Loucy (cell line): ENCODE data around the gene RP2.

ENCODE experiments used
- H2AFZ ChIP-seq: fragments of 200-600 bp; sonication (generic); 2 replicates; pipeline ENCODE4 v1.6.0; 2016; ENCODE audit warnings: antibody characterized with exemption, mild to moderate bottlenecking, low read length, moderate library complexity
- H3F3A ChIP-seq: fragments of 200-600 bp; 2 replicates; pipeline ENCODE4 v1.6.0; 2016; ENCODE audit warnings: antibody characterized with exemption, low read depth, mild to moderate bottlenecking
- H3K27me3 ChIP-seq: fragments of 200-600 bp; sonication (generic); 2 replicates; pipeline ENCODE4 v1.6.1; 2014; ENCODE audit warnings: low read length, mild to moderate bottlenecking; ENCODE audit not compliant: insufficient read depth, poor library complexity, severe bottlenecking
- H3K36me3 ChIP-seq: fragments of 200-600 bp; sonication (generic); 2 replicates; pipeline ENCODE4 v1.6.1; 2016; ENCODE audit warnings: low read length; ENCODE audit not compliant: insufficient read depth
- H3K4me1 ChIP-seq: fragments of 200-600 bp; sonication (generic); 2 replicates; pipeline ENCODE4 v1.5.1; 2014; ENCODE audit warnings: low read length, mild to moderate bottlenecking; ENCODE audit not compliant: insufficient read depth, poor library complexity, severe bottlenecking
- H3K4me2 ChIP-seq: fragments of 200-600 bp; sonication (generic); 2 replicates; pipeline ENCODE4 v1.6.0; 2014; ENCODE audit warnings: antibody characterized with exemption, low read length, low read depth, mild to moderate bottlenecking; ENCODE audit not compliant: poor library complexity, severe bottlenecking
- H3K4me3 ChIP-seq: fragments of 200-600 bp; sonication (generic); 2 replicates; pipeline ENCODE4 v1.5.1; 2014; ENCODE audit warnings: low read length, mild to moderate bottlenecking, mixed read lengths; ENCODE audit not compliant: poor library complexity, severe bottlenecking
- H3K79me2 ChIP-seq: fragments of 200-600 bp; sonication (generic); 2 replicates; pipeline ENCODE4 v1.6.1; 2014; ENCODE audit warnings: low read length; ENCODE audit not compliant: insufficient read depth
- H3K9ac ChIP-seq: fragments of 200-600 bp; sonication (generic); 2 replicates; pipeline ENCODE4 v1.6.0; 2014; ENCODE audit warnings: mild to moderate bottlenecking, low read depth, low read length, moderate library complexity; ENCODE audit not compliant: poor library complexity, severe bottlenecking
- H3K9me2 ChIP-seq: fragments of 200-600 bp; sonication (generic); replicated peaks from 2 replicates; pipeline ENCODE4 v1.6.1; 2016; ENCODE audit warnings: low read depth, low read length, mixed read lengths
- H3K9me3 ChIP-seq: fragments of 200-600 bp; sonication (generic); 2 replicates; pipeline ENCODE4 v1.6.1; 2014; ENCODE audit warnings: mild to moderate bottlenecking, antibody characterized with exemption, low read length, low read depth; ENCODE audit not compliant: insufficient read depth
- H4K20me1 ChIP-seq: fragments of 200-600 bp; sonication (generic); 2 replicates; pipeline ENCODE4 v1.6.0; 2014; ENCODE audit warnings: antibody characterized with exemption, low read length, mild to moderate bottlenecking; ENCODE audit not compliant: insufficient read depth, poor library complexity, severe bottlenecking
- EZH2phosphoT487 ChIP-seq: fragments of 200-600 bp; IDR thresholded peaks from 2 replicates; pipeline ENCODE4 v1.6.1; 2018; ENCODE audit warnings: antibody characterized with exemption, mild to moderate bottlenecking, moderate library complexity, borderline replicate concordance
- TF ChIP-seq, protein P1 (sequence below): fragments of 200-600 bp; sonication (generic); conservative IDR thresholded peaks from 2 replicates; pipeline ENCODE4 v1.5.1; 2014; ENCODE audit warnings: mild to moderate bottlenecking, antibody characterized with exemption, low read length

The RP2 gene

DNA sequence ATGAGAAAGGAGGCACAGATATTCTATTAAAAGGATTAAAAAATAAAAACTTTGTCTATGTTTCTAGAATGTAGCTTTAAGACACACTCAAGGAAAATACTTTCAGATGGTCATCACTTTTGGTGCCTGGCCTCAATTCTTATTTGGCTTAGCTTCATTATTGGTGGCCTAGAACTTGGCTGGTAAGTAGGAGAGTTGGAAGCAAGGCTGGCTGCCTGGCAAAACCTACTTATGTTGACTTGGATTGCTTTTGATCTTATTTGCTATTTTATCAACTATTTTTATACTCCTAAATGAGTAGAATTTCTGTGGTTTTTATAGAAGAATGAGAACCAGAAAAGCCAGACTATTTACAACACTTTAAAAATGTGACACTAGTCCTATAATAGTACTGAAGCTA is 40.1 kb downstream of the RP2 start:
- Histone ChIP-seq H3K36me3 (peaks cover 15% of the 10 kb centered on the region; the same call in 1 of the 2 replicates), H3K9me2 (no peaks in the 10 kb centered on the region), H2AFZ (no peak overlapping the region), H3K4me2 (no peak overlapping the region), H3K4me3 (no peak overlapping the region), H3K9ac (no peak overlapping the region), H3K79me2 (no peaks in the 10 kb centered on the region), H3K9me3 (no peaks in the 10 kb centered on the region), H3K27me3 (no peaks in the 10 kb centered on the region), H3K4me1 (peaks cover 3% of the 10 kb centered on the region), H4K20me1 (no peaks in the 10 kb centered on the region), H3F3A (no peaks in the 10 kb centered on the region)
- TF ChIP-seq, protein P1, sequence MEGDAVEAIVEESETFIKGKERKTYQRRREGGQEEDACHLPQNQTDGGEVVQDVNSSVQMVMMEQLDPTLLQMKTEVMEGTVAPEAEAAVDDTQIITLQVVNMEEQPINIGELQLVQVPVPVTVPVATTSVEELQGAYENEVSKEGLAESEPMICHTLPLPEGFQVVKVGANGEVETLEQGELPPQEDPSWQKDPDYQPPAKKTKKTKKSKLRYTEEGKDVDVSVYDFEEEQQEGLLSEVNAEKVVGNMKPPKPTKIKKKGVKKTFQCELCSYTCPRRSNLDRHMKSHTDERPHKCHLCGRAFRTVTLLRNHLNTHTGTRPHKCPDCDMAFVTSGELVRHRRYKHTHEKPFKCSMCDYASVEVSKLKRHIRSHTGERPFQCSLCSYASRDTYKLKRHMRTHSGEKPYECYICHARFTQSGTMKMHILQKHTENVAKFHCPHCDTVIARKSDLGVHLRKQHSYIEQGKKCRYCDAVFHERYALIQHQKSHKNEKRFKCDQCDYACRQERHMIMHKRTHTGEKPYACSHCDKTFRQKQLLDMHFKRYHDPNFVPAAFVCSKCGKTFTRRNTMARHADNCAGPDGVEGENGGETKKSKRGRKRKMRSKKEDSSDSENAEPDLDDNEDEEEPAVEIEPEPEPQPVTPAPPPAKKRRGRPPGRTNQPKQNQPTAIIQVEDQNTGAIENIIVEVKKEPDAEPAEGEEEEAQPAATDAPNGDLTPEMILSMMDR, result no peak

DNA sequence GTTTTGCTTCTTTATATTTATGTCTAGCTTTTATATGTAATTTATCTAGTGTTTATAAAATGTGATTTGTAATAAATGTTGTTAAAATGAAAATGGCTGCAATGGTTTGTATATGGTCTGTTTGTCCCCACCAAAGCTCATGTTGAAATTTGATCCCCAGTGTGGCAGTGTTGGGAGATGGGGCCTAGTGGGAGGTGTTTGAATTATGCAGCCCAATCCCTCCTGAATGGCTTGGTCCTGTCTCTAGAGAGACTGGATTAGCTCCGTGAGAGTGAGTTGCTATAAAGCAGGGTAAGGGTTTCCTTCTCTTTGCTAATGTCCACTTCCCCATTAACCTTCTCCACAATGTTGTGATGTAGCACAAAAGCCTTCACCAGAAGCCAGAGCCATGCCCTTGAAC is 45.4 kb downstream of the RP2 start:
- TF ChIP-seq EZH2phosphoT487, result no peak
- TF ChIP-seq, protein P1, result no peak
- H3K4me3 ChIP-seq, result no peak overlapping the region
- no peak overlapping the region for H3K9ac ChIP-seq
- H4K20me1 ChIP-seq, result no peaks in the 10 kb centered on the region
- peaks cover 10% of the 10 kb centered on the region; the same call in 1 of the 2 replicates for H3K36me3 ChIP-seq
- H3K4me2 ChIP-seq, result no peak overlapping the region
- no peaks in the 10 kb centered on the region for H3K9me3 ChIP-seq
- no peaks in the 10 kb centered on the region for H3F3A ChIP-seq
- peaks cover 4% of the 10 kb centered on the region for H3K4me1 ChIP-seq
- no peaks in the 10 kb centered on the region for H3K9me2 ChIP-seq
- no peak overlapping the region for H2AFZ ChIP-seq
- no peaks in the 10 kb centered on the region for H3K79me2 ChIP-seq
- no peaks in the 10 kb centered on the region for H3K27me3 ChIP-seq

DNA sequence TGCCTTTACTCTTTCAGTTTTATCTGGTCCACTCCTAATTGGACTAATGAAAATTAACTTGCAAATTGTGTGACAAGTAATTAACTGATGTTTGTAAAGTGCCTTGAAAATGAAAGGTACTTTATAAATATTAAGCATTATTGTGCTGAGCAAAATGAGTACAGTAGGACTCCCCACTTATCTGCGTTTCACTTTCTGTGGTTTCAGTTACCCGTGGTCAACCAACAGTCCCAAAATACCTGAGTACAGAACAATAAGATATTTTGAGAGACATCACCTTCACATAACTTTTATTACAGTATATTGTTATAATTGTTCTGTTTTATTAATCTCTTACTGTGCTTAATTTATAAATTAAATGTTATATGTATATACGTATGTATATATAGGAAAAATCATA is 48.0 kb downstream of the RP2 start:
- Histone ChIP-seq H3K4me3 (no peak overlapping the region), H3K4me2 (peak overlapping the region; percentile 42), H3K9me2 (no peaks in the 10 kb centered on the region), H3K9ac (no peak overlapping the region), H3K79me2 (no peaks in the 10 kb centered on the region), H3F3A (no peaks in the 10 kb centered on the region), H3K9me3 (no peaks in the 10 kb centered on the region), H3K36me3 (peaks cover 10% of the 10 kb centered on the region; the same call in 1 of the 2 replicates), H3K4me1 (peaks cover 4% of the 10 kb centered on the region), H2AFZ (no peak overlapping the region), H4K20me1 (no peaks in the 10 kb centered on the region), H3K27me3 (no peaks in the 10 kb centered on the region)
- TF ChIP-seq, protein P1, result no peak
- TF ChIP-seq EZH2phosphoT487, result no peak
